ENCODE data around the gene NLGN3.

Gene NLGN3

GRCh38 chrX:71214604-71215337 lies 70.1 kb downstream of the NLGN3 start:
- TF ChIP-seq EZH2 (optimal IDR thresholded peaks at IDR 0.05; ENCODE audit: low read depth, low read length) (no peak), CTCF (IDR thresholded peaks at IDR 0.05; ENCODE audit: low read length) (no peak), EZH2phosphoT487 (IDR thresholded peaks at IDR 0.05; ENCODE audit: low read length) (no peak)
- Histone ChIP-seq H3F3A (ENCODE audit: insufficient read depth, low read length) (no peaks in the 10 kb centered on the region), H2AFZ (ENCODE audit: low read length) (no peak overlapping the region), H3K9me2 (replicated peaks; ENCODE audit: insufficient read depth, low read length) (no peaks in the 10 kb centered on the region), H3K27ac (ENCODE audit: low read length) (no peak overlapping the region), H3K4me2 (ENCODE audit: low read depth, low read length) (no peak overlapping the region), H3K36me3 (replicated peaks; ENCODE audit: insufficient read depth, low read length) (no peaks in the 10 kb centered on the region), H3K9me3 (replicated peaks; ENCODE audit: insufficient read depth, low read length) (no peaks in the 10 kb centered on the region), H3K9ac (ENCODE audit: low read length) (no peak overlapping the region), H3K4me1 (ENCODE audit: low read length) (no peaks in the 10 kb centered on the region), H3K4me3 (ENCODE audit: low read length) (no peak overlapping the region), H3K79me2 (ENCODE audit: low read length) (no peaks in the 10 kb centered on the region), H3K27me3 (replicated peaks; ENCODE audit: insufficient read depth, low read length) (no peaks in the 10 kb centered on the region), H4K20me1 (ENCODE audit: insufficient read depth, low read length) (no peaks in the 10 kb centered on the region)
- DNase-seq: no peak

GRCh38 chrX:71215338-71215912 lies 70.8 kb downstream of the NLGN3 start:
- H3K79me2 ChIP-seq (ENCODE audit: low read length): no peaks in the 10 kb centered on the region
- no peak for DNase-seq

GRCh38 chrX:71216485-71216884 lies 71.8 kb downstream of the NLGN3 start:
- DNase-seq: no peak
- no peak overlapping the region for H3K4me3 ChIP-seq (ENCODE audit: low read length)
- H4K20me1 ChIP-seq (ENCODE audit: insufficient read depth, low read length): no peaks in the 10 kb centered on the region
- H3K4me2 ChIP-seq (ENCODE audit: low read depth, low read length): no peak overlapping the region
- no peaks in the 10 kb centered on the region for H3F3A ChIP-seq (ENCODE audit: insufficient read depth, low read length)
- no peak overlapping the region for H2AFZ ChIP-seq (ENCODE audit: low read length)
- H3K27ac ChIP-seq (ENCODE audit: low read length): no peak overlapping the region
- no peak for TF ChIP-seq EZH2phosphoT487 (IDR thresholded peaks at IDR 0.05; ENCODE audit: low read length)
- TF ChIP-seq EZH2 (optimal IDR thresholded peaks at IDR 0.05; ENCODE audit: low read depth, low read length): no peak
- no peak for TF ChIP-seq CTCF (IDR thresholded peaks at IDR 0.05; ENCODE audit: low read length)
- no peaks in the 10 kb centered on the region for H3K9me2 ChIP-seq (replicated peaks; ENCODE audit: insufficient read depth, low read length)
- no peaks in the 10 kb centered on the region for H3K79me2 ChIP-seq (ENCODE audit: low read length)
- no peaks in the 10 kb centered on the region for H3K36me3 ChIP-seq (replicated peaks; ENCODE audit: insufficient read depth, low read length)
- H3K4me1 ChIP-seq (ENCODE audit: low read length): no peaks in the 10 kb centered on the region
- H3K9ac ChIP-seq (ENCODE audit: low read length): no peak overlapping the region
- no peaks in the 10 kb centered on the region for H3K27me3 ChIP-seq (replicated peaks; ENCODE audit: insufficient read depth, low read length)
- H3K9me3 ChIP-seq (replicated peaks; ENCODE audit: insufficient read depth, low read length): no peaks in the 10 kb centered on the region

More at GRCh38 chrX:71215338-71215912, 70.8 kb downstream of the NLGN3 start:
- Histone ChIP-seq H4K20me1 (ENCODE audit: insufficient read depth, low read length) (no peaks in the 10 kb centered on the region), H3K27ac (ENCODE audit: low read length) (no peak overlapping the region), H3K4me2 (ENCODE audit: low read depth, low read length) (no peak overlapping the region), H3K27me3 (replicated peaks; ENCODE audit: insufficient read depth, low read length) (no peaks in the 10 kb centered on the region), H2AFZ (ENCODE audit: low read length) (no peak overlapping the region), H3K9ac (ENCODE audit: low read length) (no peak overlapping the region), H3K4me1 (ENCODE audit: low read length) (no peaks in the 10 kb centered on the region), H3F3A (ENCODE audit: insufficient read depth, low read length) (no peaks in the 10 kb centered on the region), H3K36me3 (replicated peaks; ENCODE audit: insufficient read depth, low read length) (no peaks in the 10 kb centered on the region), H3K9me2 (replicated peaks; ENCODE audit: insufficient read depth, low read length) (no peaks in the 10 kb centered on the region), H3K9me3 (replicated peaks; ENCODE audit: insufficient read depth, low read length) (no peaks in the 10 kb centered on the region), H3K4me3 (ENCODE audit: low read length) (no peak overlapping the region)
- TF ChIP-seq CTCF (IDR thresholded peaks at IDR 0.05; ENCODE audit: low read length): no peak

Measured in MM.1S (cell line).